Stimulated activated CD8-positive, alpha-beta memory T cell treated with anti-CD3 and anti-CD28 coated beads, Interleukin-2, amount 100 ng/mL, for 1 hour (primary cell): ENCODE data around the gene SLC2A8.
A peak's percentile ranks its signal among the peaks of the same experiment; 100 is the strongest.

Source experiments
- DNase-seq, 2 donors: peaks; one replicate each; pipeline ENCODE4 v3.0.0-alpha.2; 2020; ENCODE audit warnings: low read depth in 2 of 2

The SLC2A8 gene

DNA sequence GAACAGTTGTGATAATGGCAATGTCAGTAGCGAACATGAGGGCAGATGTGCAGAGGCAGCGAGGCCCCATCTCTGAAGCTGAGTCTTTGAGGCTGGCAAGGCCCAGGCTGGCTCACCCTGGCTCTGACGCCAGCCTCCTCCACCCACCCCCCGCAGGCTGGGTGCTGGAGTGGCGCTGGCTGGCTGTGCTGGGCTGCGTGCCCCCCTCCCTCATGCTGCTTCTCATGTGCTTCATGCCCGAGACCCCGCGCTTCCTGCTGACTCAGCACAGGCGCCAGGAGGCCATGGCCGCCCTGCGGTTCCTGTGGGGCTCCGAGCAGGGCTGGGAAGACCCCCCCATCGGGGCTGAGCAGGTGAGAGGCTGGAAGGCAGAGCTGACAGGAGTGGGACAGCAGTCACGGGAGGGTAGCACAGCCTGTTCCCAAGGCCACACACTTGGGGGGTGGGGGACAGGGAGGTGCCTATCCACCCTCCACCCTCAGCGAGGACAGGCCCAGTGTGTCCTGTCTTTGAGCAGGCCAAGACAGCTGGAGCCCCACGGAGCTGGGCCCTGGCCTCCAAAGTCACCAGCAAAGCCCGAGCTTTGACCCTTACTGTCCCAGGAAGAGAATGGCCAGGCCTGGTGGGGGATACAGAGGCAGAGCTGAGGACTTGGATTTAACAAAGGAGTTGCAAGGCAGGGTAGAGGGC is 5.6 kb downstream of the SLC2A8 start:
- DNase-seq: no peak

DNA sequence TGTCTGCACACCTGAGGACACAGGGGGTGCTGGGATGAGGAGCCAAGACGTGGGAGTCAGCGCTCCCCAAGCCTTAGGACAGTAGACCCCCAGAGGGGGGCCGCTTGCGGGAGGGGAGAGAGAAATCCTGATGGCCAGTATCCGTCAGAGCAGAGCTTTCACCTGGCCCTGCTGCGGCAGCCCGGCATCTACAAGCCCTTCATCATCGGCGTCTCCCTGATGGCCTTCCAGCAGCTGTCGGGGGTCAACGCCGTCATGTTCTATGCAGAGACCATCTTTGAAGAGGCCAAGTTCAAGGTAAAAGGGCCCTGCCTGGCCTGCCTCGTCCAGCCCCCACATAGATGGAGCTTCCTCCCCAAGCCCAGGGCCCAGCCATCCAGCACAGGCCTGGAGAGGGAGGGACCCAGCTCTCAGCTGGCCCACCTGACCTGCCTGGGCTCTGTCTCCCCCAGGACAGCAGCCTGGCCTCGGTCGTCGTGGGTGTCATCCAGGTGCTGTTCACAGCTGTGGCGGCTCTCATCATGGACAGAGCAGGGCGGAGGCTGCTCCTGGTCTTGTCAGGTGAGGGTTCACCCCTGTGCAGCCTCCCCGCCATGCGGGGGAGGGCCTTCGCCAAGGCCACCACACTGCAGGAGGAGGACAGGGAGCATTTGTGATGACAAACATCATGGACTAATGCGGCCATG is 6.7 kb downstream of the SLC2A8 start:
- no peak for DNase-seq

DNA sequence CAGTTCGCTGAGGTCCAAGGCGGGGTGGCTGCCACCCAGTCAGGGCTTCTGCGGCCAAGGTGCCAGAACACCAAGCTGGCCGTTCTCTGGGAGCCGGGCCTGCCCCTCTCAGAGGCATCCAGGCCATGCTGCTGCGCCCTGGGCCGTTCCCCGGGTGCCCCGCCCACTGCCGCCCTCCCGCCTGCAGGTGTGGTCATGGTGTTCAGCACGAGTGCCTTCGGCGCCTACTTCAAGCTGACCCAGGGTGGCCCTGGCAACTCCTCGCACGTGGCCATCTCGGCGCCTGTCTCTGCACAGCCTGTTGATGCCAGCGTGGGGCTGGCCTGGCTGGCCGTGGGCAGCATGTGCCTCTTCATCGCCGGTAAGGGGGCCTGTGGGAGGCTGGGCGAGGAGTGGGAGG is 7.7 kb downstream of the SLC2A8 start:
- no peak for DNase-seq

DNA sequence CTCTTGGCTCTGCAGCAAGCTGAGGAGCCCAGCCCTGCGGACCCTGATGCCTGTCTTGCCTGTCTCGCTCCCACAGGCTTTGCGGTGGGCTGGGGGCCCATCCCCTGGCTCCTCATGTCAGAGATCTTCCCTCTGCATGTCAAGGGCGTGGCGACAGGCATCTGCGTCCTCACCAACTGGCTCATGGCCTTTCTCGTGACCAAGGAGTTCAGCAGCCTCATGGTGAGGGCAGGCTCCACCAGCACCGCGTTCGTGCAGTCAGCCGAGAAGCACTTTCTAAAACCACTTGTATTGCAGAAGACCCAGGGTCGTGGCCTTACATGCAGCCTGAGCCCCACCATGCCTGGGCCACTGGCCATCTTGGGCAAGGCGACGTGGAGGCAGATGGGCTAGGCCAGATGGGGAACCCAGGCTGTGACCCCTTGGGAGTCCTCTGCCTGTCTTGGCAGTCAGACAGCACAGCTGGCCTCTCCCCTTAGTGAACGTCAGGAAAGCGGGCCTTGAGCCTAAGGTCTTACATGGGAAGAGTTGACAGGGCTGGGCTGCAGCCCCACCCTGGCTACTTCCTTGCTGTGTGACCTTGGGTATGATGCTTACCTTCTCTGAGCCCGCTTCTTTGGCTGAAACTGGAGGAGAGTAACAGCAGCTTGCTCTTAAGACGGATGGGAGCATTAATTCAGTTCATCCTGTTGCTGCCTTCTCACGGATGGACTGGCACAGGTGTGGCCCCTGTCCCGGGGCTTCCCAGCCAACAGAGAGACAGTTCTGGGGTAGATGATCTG is 8.6 kb downstream of the SLC2A8 start:
- DNase-seq: no peak

DNA sequence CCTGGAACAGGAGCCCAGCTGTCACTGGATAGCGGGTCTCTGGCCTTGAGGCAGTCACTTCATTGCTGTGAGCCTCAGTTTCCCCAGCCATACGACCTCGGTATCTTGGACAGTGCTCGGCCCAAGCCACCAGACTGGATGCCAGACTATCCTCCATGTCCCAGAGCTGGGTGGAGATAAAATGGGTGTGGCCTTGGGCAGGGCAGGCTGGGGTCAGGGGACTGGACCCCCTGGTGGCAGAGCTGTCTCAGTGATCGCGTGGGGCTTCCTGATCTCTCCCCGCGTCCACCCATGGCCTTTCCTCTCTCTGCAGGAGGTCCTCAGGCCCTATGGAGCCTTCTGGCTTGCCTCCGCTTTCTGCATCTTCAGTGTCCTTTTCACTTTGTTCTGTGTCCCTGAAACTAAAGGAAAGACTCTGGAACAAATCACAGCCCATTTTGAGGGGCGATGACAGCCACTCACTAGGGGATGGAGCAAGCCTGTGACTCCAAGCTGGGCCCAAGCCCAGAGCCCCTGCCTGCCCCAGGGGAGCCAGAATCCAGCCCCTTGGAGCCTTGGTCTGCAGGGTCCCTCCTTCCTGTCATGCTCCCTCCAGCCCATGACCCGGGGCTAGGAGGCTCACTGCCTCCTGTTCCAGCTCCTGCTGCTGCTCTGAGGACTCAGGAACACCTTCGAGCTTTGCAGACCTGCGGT is 10.0 kb downstream of the SLC2A8 start:
- no peak for DNase-seq

DNA sequence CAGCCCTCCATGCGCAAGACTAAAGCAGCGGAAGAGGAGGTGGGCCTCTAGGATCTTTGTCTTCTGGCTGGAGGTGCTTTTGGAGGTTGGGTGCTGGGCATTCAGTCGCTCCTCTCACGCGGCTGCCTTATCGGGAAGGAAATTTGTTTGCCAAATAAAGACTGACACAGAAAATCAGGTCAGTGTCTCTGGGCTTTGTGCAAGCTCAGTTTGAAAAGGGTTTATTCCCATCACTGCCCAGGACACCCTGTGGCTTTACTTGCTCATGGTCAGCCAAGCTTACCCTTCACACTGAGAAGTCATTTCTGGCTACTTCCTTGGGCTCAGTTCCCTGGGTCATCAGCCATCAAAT is 10.5 kb downstream of the SLC2A8 start:
- no peak for DNase-seq

DNA sequence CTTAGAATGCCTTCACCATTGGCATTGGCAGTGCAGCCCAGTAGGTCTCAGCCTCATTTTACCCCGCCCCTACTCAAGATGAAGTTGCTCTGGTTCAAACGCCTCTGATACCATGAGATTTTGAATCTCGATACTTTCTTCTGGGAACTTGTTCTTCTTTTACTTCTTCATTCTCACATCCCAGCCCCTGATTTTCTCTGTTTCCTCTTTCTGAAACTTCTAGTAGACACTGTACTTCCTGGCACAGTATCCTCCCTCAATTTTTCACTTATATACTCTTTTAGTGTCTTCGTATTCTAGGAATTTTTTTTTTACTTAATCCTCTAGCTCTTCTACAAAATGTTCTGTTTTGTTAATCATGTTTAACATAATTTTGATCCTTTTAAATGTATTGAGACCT is 14.2 kb downstream of the SLC2A8 start:
- no peak for DNase-seq

DNA sequence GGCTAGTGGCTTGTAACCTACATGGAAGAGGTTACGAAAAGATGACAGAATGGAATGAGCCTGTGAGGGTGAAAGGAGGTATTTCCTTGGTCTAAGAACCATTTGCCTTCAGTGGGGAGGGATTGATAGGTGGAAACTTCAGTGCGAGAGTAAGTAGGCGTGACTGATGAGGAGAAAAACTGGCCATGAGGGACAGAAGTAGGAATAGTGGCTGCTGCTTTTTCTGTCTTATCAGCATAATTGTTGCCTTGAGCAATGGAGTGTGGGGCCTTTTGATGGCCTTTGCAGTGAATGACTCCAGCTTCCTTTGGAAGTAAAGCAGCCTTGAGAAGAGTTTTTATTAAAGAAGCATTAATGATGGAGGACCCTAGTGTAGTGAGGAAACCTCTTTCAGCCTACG is 18.2 kb downstream of the SLC2A8 start:
- no peak for DNase-seq

DNA sequence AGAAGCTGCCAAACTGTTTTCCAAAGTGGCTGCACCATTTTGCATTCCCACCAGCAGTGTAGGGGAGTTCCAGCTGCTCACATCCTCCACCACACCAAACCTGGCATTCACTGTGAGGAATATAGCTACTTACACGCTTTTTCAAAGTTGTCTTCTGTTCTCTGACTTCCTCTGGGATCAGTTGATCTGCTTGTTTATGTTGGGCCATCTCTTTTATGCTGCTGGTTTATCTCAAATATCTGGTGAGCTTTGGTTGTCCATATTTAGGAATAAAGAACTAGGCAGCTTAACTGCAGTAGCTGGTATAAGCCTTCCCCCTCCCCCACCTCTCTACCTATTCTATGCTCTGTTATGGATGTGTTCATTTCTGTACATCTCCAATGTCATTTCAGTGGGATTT is 18.7 kb downstream of the SLC2A8 start:
- no peak for DNase-seq

DNA sequence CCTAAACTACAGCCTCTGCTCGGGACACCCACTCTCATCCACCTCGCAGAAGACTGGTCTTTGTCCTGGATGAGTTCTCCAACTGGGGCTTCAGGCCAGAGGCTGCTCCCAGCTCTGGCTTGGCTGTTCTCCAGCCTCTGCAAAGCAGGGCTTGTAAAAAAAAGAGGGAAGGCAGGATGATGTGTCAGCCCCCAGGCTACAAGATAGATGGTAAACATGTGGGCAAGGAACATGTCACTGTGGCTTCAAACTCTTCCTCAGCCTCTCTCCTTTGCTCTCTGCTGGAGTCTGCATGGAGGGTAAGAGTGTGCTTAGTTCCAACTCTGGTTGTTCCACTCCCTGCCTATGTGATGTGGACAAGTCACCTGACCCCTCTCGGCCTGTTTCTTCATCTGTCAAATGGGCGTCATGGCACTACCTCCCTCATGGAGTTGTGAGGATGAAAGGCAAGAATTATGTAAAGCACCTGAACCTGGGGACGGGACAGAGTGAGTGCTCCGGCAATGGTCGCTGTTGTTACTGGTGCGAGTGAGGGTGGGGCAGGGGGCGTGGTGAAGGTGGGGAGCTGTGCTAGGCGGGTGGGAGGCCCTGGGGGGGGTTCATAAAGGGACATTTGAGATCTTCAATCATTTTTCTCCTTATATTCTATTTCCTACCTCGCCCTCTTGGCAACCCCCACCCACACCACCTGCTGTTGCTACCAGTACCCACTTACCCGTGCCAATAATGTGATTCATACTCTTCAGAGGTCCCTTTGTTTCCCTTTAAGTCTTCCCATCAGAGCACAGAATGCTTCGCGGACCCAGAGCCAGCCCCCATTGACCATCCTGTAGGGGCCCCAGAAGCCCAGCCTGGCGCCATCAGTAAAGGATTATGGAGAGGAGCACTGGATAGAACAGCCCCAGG is 20.4 kb downstream of the SLC2A8 start:
- no peak for DNase-seq

DNA sequence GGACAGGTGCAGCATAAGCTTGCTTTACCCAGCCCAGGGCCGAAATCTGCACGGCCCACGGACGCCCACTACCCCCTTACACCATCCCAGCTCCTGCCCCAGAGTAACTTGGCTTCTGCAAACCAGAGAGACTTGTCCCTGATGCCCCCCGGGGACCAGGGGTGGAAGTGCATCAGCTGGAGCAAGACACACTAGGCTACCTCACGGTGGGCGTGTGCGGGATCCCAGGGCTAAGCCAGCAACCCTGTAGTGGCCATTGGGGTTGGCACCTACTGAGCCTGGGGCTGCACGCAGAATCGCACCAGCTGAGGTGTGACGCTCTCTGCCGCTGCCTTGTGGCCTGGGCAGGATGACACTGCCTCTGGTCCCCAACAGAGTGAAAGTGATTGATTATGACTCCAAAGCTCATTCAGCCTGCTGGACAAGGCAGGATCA is 21.1 kb downstream of the SLC2A8 start:
- DNase-seq: no peak

DNA sequence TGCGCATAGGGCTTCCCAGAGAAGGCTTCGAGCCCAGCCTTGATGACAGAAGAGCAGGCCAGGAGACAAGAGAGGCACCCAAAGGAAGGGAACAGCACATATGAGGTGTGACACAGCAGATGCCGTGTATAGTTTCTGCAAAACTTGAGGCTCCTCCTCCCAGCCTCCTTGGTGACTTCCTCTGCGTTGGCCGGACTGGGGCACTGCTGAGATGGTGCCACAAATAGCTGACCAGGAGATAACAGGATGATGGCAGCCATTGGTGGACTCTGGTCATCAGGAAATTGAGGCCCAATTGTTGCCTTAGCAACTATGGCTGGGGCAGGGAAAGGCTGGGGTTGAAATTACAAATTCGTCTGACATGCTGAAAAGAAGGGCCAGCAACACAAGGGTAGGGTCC is 22.4 kb downstream of the SLC2A8 start:
- DNase-seq: no peak

DNA sequence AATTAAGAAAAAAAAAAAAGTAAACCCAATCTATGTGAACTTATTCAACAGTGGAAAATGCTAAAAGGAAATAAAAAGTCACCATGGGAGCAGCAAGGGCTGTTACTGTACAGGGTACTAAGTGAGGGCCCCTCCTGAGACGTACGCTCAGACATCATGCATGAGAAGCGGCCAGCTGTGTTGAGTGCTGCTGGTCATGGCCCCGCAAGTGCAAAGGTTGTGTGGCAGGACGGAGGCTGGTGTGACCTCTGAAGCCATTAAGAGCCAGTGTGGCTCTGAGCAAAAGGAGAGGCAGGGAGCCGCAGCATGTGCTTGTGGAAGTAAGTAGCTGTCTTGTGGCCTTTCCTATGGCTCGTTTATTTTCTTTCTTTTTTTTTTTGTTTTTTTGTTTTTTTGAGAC is 24.1 kb downstream of the SLC2A8 start:
- DNase-seq: no peak

DNA sequence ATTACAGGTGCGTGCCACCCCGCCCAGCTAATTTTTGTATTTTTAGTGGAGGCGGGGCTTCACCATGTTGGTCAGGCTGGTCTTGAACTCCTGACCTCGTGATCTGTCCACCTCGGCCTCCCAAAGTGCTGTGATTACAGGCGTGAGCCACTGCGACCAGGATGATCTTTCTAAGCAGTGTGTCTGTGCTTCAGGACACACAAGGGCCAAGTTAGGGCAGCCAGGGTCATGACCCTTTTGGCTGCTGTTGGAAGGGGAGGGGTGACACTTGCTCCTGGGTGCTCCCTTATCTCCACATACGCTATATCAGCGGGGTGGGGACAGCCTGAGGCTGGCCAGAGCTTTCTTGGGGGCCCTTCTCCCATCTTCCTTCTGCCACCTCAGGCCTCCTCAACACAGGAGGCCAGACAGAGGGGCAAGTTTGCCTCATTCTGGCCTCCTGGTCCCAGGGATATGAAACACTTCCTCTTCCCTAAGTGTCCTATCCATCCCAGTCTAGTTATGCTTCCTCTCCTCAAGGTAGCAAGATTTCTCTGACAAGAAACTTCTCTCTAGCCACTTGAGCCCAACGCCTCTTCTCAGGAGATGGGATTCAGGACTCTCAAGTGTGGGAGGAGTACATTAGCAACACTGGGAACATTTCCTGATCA is 25.3 kb downstream of the SLC2A8 start:
- DNase-seq: no peak

DNA sequence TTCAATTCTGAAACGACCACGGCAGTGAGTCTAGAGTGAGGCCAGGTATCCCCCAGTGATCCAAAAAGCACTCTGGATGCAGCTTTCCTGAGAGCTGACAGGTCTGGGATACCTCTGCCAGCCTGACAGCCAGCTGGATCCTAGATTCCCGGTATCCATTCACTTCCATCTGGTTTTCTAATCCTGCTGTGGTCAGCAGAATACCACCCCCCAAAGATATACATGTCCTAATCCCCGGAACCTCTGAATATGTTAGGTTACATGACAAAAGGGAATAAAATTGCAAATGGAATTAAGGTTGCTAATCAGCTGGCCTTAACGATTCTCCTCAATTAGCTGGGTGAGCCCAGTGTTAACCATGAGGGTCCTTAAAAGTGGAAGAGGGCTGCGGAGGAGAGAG is 25.8 kb downstream of the SLC2A8 start:
- no peak for DNase-seq

DNA sequence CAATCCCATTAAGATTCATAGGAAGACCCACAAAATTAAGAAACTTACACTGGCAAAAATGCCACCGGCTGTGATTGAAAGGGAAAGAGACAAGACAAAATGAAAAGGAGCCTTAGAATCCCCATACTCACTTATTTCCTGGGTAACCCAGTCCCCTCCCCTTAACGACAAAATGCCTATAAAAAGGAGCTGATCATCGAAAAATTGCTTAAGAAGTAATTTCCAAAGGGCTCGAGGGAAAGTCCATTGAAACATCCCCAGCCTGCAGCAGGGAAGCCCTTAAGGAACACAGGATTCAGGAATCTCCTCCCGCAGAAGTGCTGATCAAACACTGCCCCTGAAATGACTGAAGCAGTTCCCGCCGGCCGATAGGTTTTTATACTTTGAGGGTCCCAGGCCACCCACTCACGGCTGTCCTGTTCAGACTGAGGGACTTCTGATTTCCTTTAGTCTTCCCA is 26.5 kb downstream of the SLC2A8 start:
- DNase-seq: no peak

DNA sequence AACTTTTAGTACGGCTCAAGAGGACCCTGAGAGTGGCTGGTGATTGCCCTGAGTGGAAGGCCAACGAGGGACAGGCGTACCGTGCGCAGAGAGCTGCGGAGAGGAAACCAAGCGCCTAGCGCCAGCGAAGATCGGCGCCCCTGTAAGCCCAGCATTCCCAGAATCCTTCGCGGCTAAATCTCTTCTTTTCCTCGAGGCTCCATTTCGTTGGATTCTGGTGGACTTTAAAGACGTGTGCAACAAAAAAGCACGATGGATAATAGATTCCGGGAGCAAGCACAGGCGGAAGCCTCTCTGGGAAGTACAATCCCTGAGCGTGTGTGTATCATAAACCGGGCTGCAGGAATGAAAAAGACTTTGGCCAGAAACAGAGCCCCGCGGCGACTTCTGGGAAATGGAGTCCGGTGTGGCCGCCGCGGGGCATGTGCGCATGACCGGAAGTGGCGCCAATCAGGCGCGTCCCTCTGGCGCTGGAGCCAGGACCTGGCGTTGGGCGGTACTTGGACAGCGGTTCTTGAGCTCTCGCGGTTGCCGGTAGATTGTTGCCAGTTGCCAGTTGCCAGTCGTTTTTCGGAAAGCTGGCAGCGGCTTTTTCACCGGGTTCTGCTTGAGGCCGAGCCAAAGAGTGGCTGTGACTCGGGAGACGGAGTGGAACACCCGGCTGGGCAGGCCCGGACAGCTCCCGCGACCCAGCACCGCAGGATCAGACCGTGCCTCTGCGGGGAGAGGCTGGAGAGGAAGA is 27.1 kb downstream of the SLC2A8 start, which contains the start of gene ZNF79:
Gene ZNF79, plus strand, starts transcription at position 449 of the 742 bp plus-strand sequence. CDS start 406 bp downstream, outside the sequence.
- peak; percentile 82 to 84 for DNase-seq

DNA sequence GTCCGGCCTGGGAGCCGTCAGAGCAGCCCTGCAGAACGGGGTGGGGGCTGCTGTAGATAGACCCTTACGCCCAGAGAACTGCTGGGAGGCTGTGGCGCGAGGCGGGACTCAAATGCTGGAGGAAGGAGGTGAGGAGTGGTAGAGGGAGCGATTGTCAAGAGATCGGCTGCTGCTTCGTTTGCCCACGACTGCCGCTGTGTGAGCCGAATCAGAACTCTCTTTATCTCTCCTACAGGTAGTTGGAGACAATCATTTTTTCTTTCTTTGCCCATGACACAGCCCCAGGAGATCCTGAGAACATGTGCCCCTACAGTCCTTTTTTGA is 27.7 kb downstream of the SLC2A8 start:
- no peak for DNase-seq

DNA sequence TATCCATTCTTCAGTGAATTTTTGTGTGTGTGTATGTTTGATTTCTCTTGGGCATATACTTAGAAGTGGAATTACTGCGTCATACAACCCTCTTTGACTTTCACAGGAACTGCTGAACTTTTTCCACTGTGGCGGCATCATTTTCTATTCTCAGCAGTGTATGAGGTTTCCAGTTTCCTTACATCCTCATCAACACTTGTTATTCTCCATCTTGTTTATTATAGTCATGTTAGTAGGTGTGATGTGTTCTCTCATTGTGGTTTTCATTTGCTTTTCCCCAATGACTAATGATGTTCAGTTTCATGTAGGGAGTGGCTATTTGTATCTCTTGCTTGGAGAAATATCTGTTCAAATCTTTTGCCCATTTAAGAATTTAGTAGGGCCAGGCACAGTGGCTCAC is 29.8 kb downstream of the SLC2A8 start:
- no peak for DNase-seq

DNA sequence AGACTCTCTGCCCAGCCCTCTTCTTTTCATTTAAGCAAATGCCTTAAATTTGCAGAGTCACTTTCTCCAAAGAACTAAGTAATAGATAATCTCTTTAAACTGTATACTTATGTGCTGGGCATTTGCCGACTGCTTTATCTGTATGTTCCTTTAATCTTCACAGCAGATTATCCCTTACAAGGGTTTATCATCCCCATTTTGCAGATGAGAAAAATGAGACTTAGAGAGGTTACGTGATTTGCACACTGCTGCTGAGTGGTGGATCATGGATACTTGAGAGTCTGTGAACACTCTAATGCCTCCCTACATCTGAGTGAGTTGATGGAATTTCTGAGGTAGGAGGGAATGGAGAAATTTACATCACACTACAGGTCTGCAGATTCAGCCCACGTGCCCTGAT is 31.4 kb downstream of the SLC2A8 start:
- DNase-seq: no peak
